HG03442 (cell line): Measurements from ENCODE around the gene TMEM100.
"Not testable (repeated sequence)": the region's sequence is repeated elsewhere in the genome, so short reads cannot be mapped to it uniquely, and the experiment has no call there.

Experiments
- ATAC-seq: cut with Tn5 transposase; IDR thresholded peaks from one replicate; pipeline ENCODE4 v1.9.1; 2021; ENCODE audit warnings: mild to moderate bottlenecking, moderate library complexity; ENCODE audit not compliant: unreplicated experiment

The TMEM100 gene

DNA sequence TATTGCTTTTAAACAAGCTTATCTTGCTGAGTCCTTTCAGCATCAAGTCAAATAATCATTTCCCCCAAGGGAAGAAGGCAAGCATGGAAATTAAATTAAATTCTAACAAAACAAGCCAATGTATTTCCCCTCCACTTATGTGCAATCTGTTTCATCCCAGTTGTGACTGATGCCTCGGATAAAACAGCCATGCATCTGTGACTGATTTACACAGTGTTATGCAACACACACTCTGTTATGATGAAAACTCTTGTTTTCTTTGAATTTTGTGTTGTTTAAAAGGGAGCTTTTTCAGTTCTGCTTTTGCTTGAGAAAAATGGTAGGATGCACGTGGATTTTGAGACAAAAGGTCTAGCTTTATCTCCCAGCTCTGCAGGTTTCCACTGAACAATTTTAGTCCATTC lies 32.6 kb downstream of the TMEM100 start:
- no peak for ATAC-seq

DNA sequence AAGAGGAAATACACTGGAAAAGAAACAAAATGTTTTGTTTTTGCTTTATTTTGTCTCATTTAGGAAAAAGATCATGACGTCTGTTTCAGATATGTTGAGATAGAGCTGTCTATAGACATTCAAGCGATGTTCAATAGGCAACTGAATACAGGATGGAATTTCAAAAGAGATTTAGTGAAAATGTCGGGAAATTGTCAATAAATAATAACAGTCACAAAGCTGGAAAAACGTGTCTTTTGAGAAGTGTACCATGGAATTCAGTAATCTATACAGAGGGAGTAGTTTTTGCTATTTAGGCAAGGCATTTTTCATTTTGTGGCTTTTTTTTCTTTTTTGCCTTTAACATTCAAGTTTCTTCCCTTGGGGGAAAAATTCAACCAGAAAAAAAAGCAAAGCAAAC lies 33.0 kb downstream of the TMEM100 start:
- no peak for ATAC-seq

DNA sequence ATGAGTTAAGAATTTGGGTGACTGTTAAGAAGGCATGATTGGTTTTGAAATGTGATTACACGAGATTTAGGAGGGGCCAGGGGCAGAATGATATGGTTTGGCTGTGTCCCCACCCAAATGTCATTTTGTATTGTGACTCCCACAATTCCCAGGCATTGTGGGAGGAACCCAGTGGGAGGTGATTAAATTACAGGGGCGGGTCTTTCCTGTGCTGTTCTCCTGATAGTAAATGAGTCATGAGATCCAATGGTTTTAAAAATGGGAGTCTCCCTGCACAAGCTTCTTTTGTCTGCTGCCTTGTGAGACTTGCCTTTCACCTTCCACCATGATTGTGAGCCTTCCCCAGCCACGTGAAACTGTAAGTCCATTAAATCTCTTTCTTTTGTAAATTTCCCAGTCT lies 34.6 kb downstream of the TMEM100 start:
- ATAC-seq = no peak

DNA sequence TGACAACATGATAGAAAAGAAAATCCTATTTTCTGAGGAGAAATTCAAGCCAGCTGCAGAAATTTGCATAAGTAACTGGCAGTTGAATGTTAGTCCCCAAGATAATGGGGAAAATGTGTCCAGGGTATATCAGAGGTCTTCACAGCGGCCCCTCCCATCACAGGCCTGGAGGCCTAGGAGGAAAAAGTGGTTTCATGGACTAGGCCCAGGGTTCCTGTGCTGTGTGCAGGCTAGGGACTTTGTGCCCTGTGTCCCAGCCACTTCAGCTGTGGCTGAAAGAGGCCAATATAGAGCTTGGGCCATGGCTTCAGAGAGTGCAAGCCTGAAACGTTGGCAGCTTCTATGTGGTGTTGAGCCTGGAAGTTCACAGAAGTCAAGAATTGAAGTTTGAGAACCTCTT lies 35.6 kb downstream of the TMEM100 start:
- no peak for ATAC-seq

DNA sequence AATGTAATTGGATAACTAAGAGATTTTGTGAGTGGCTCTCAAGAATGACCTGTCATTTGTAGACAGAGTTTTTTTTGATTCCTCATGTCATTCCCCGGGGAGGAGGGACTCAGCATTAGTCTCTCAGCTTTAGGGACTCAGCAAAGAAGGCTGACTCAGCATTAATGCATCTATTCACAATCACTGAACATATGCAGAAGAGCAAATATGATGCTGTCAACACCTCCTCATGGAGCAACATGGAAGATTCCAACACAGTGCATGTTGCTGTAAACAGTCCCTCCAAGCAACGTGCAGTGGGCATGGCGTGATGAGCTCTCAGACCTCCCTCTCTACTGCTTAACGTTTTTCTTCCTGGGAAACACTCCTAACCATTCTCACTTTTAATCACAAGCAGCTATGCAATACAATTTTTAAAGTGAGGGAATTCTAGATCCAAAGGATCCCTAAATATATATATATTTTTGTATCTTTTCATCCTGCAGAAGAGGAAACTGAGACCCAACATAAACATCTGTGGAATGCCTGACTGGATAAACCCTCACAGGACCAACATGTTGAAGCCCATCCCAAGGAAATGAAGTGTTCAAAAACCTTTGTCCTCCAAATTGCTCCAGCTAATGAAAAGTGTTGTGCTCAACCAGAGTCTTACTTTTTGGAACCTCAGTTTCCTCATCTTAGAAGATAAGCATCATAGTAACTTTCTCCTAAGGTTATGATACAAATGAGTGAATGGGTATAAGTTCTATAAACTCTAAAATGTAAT lies 38.9 kb downstream of the TMEM100 start:
- ATAC-seq = no peak

DNA sequence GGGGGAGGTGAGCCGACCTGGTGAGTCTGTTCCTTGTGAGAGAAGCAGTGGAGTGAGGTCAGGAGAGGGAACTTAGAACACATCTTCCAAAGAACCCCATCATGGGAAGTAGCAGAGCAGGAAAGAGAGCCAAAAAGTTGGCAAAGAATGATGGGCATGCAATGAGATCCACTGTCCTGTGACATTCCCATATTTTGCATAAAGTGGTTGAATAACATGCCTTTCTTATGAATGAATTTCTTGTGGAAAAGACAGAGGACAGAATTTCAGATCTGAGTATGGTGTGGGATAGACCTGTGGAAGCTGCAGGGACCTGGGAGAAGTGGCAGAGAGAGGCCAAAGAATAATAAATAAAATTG lies 41.3 kb downstream of the TMEM100 start:
- no peak for ATAC-seq

DNA sequence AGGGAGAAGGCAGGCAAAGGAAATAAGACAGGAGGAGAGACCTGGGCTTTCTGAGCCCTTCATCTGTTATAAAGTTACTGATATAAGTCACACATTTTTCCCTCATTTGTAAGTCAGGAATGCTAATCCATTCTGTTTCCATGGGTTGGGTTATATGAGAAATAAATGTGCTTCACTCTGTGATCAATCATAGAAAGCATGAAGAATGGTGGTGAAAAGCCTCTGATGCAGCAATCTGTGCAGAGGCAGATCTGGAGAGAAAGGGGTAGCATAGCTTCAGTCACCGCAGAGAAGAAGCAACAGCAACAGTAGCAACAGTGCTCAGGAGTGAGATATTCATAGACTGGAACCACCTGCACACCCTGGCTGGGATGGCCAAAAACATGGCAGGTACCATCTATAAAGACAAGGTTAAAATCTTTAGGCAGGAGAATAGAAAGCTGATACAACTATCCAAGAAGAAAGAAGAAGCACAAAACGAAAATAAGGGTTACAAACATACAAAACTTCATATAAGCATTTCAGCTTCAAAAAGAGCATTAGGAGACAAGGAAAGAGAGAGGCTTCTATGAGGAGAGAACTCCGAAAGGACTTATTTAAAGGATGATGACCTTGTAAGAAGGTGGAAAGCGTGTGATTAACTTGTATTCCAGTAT lies 41.9 kb downstream of the TMEM100 start:
- ATAC-seq = no peak

DNA sequence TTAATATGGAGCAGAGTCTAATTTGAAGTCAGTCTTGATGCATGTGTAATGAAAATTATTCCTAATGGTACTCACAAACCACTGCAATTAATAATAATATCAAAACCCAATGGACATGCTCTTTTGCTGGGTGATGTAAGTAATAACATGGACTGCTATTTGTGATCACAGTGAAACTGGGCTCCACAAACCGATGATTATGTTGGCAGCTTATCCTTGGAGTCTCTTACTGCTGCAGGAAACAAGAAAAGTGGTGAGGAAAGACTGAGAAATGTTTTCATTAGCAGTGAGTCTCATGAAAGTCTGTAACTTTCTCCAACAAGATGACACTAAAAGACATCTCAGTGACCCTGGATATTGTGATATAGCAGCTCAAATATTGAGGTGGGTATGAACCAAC lies 45.2 kb downstream of the TMEM100 start:
- no peak for ATAC-seq

DNA sequence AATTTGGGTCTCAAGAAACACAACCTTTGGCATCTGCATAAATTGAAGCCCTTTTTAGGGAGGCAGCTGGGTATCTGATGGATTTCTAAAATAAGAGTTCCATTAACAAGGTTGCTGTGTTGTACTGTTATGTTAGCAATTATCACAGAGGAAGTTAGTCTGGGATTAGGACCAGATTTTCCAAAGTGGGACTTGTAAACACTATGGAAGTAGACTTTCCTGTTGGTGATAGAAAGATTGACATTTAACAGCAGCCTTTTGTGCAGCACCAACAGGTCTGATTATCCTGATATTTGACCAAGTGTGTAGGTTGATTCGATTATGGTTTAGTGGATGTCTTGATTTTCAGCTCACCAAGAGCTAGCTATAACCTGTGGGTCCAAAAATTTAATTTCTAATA lies 46.4 kb downstream of the TMEM100 start:
- ATAC-seq = no peak

DNA sequence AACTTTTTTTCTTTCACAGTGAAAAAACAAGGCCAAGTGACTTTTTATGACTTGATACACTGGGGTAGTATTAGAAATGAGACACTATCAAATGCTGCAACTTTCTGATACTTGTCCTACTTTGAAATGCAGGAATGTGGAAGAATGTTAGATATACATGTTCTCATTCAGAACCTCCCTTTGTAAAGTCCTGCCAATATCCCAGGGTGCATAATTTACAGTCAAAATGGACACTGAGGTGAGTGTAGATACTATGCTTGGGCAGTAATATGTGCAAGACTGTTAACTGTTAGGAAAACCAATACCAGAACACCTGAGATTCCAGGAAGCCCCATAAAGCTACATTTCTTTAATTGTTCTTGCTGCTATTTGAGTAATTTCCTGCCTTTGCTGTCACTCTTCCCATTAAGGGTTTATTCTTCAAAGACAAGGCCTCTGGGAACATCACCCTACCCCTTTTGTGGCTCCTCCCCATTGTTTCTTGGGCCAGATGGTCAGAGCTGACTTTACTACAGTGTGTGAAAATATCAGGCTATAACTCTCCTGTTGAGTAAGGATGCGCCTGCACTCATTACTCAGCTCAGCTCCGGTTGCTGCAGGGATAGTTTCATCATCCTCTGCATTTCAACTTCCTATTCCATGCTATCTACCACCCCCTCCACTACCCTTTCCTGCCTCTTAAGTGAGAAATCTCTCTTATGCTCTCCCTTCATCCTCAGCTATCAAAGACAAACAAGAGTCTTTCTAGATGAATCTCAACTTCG lies 48.7 kb downstream of the TMEM100 start:
- no peak for ATAC-seq

DNA sequence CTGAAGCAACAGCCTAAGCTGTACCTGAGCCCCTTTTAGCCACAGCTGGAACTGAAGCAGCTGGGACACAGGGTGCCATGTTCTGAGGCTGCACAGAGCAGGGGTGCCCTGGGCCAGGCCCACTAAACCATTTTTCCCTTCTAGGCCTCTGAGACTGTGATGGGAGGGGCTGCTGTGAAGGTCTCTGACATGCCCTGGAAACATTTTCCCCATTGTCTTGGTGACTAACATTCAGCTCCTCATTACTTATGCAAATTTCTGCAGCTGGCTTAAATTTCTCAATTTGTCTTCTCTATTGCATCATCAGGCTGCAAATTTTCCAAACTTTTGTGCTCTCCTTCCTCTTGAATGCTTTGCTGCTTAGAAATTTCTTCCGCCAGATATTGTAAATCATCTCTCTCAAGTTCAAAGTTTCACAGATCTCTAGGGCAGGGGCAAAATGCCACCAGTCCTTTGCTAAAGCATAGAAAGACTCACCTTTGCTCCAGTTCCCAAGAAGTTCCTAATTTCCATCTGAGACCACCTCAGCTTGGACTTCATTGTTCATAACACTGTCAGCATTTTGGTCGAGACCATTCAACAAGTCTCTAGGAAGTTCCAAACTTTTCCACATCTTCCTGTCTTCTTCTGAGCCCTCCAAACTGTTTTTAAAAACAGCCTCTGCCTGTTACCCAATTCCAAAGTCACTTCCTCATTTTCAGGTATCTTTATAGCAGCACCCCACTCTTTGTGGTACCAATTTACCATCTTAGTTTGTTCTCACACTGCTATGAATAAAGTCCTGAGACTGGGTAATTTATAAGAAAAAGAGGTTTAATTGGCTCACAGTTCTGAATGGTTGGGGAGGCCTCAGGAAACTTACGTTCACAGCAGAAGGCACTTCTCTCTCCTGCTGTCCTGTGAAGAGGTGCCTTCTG lies 49.8 kb downstream of the TMEM100 start:
- ATAC-seq = no peak

DNA sequence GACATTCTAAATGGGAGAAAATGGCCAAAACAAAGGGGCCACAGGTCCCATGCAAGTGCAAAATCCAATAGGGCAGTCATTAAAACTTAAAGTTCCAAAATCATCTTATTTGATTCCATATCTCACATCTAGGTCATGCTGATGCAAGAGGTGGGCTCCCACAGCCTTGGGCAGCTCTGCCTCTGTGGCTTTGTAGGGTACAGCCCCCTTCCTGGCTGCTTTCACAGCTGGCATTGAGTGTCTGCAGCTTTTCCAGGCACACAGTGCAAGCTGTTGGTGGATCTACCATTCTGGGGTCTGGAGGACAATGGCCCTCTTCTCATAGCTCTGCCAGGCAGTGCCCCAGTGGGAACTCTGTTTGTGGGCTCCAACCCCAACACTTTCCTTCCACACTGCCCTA lies 50.7 kb downstream of the TMEM100 start:
- not testable (repeated sequence) for ATAC-seq
